PFSK-1 (cell line): ENCODE results near the gene ZNF492.

Experiments used
- FOXP2 ChIP-seq: optimal IDR thresholded peaks from 2 replicates; pipeline ENCODE3; 2011; ENCODE audit warnings: borderline replicate concordance, control low read depth, inconsistent platforms; ENCODE audit not compliant: insufficient read depth; ENCODE audit errors: extremely low read length, extremely low read depth
- POLR2AphosphoS5 ChIP-seq: IDR thresholded peaks from 2 replicates; pipeline ENCODE4 v1.6.1; 2012; ENCODE audit warnings: low read depth, mild to moderate bottlenecking, control low read depth, low read length, moderate library complexity
- SIN3A ChIP-seq: IDR thresholded peaks from 2 replicates; pipeline ENCODE4 v1.6.1; 2012; ENCODE audit warnings: mild to moderate bottlenecking, low read length, moderate library complexity, borderline replicate concordance; ENCODE audit not compliant: insufficient read depth
- TAF1 ChIP-seq: IDR thresholded peaks from 2 replicates; pipeline ENCODE4 v1.6.1; 2012; ENCODE audit warnings: low read length, control low read depth, borderline replicate concordance; ENCODE audit not compliant: insufficient read depth
- TF ChIP-seq, protein P1 (sequence below), 2 experiments: IDR thresholded peaks; 2 replicates each; pipeline versions ENCODE4 v1.6.1 to v1.8.0; 2011 to 2012; ENCODE audit warnings: low read depth in 2 of 2, low read length in 2 of 2, control low read depth in 1 of 2, inconsistent platforms in 1 of 2, mild to moderate bottlenecking in 1 of 2, moderate library complexity in 1 of 2; ENCODE audit not compliant: insufficient read depth in 1 of 2

The ZNF492 gene

DNA sequence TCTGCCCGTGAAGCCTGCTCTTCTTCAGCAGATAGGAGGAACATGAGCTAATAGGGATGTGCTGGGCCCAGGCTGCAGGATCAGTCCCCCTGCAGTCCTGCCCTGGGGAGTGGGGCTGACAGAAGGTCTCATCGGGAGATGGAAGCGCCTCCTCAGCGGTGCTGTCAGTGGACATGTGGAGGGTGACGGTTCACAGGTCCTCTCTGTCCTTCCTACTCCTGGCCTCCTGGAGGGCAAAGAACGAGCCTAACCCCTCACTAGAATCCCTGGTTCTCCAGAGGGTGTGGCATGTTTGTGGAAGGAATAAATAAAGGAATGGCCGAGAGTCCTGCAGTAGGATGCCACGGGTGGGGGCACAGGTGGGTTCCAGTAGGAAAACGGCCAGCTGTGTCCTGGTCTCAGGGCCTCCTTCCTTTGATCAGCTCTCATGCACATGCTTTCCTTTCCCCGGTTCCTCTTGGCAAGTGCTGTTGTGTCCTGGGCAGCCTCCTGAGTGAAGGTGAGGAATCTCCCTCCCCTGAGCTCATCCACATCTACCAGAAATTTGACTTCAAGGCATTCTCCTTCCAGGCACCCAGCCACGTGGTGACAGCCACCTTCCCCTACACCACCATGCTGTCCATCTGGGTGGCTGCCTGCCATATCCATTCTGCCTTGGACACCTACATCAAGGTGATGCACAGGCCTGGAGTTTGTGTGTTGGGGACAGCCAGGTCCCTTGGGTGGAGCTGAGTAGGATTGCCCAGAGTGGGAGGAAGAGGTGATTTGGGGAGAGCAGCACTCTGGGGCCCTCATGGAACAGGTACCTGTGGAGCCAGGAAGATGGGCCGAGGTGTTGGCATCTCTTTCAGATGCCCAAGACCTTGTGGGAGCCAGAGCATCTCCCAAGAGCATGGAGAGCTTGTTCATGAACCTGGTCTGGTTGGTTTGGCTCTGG is 28.6 kb upstream of the ZNF492 start:
- TF ChIP-seq POLR2AphosphoS5, result no peak
- TF ChIP-seq, protein P1, sequence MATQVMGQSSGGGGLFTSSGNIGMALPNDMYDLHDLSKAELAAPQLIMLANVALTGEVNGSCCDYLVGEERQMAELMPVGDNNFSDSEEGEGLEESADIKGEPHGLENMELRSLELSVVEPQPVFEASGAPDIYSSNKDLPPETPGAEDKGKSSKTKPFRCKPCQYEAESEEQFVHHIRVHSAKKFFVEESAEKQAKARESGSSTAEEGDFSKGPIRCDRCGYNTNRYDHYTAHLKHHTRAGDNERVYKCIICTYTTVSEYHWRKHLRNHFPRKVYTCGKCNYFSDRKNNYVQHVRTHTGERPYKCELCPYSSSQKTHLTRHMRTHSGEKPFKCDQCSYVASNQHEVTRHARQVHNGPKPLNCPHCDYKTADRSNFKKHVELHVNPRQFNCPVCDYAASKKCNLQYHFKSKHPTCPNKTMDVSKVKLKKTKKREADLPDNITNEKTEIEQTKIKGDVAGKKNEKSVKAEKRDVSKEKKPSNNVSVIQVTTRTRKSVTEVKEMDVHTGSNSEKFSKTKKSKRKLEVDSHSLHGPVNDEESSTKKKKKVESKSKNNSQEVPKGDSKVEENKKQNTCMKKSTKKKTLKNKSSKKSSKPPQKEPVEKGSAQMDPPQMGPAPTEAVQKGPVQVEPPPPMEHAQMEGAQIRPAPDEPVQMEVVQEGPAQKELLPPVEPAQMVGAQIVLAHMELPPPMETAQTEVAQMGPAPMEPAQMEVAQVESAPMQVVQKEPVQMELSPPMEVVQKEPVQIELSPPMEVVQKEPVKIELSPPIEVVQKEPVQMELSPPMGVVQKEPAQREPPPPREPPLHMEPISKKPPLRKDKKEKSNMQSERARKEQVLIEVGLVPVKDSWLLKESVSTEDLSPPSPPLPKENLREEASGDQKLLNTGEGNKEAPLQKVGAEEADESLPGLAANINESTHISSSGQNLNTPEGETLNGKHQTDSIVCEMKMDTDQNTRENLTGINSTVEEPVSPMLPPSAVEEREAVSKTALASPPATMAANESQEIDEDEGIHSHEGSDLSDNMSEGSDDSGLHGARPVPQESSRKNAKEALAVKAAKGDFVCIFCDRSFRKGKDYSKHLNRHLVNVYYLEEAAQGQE (IDR thresholded peaks at IDR 0.05; ENCODE audit: insufficient read depth in 1 of 2, low read depth in 2 of 2, low read length in 2 of 2), result no peak
- no peak for TF ChIP-seq TAF1
- no peak for TF ChIP-seq SIN3A
- TF ChIP-seq FOXP2, result no peak

DNA sequence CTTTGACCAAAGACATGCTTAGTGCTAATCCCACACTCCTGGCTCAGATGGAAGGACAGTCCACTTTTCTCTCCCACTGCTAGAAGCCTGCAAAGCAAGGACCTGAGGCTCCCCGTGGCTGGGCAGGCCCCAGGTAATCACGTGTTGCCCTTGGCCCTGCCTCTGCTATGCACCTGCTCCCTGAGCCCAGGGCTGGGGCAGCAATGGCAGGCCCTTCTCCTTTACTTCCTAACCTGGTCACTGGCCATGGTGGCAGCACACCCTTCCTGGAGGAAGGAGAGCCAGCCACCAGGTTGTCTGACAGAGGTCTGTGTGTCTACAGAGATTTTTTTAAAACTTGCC is 27.9 kb upstream of the ZNF492 start:
- TF ChIP-seq, protein P1 (IDR thresholded peaks at IDR 0.05; ENCODE audit: insufficient read depth in 1 of 2, low read depth in 2 of 2, low read length in 2 of 2), result no peak
- TF ChIP-seq POLR2AphosphoS5 (no peak), TAF1 (no peak), SIN3A (no peak), FOXP2 (no peak)

DNA sequence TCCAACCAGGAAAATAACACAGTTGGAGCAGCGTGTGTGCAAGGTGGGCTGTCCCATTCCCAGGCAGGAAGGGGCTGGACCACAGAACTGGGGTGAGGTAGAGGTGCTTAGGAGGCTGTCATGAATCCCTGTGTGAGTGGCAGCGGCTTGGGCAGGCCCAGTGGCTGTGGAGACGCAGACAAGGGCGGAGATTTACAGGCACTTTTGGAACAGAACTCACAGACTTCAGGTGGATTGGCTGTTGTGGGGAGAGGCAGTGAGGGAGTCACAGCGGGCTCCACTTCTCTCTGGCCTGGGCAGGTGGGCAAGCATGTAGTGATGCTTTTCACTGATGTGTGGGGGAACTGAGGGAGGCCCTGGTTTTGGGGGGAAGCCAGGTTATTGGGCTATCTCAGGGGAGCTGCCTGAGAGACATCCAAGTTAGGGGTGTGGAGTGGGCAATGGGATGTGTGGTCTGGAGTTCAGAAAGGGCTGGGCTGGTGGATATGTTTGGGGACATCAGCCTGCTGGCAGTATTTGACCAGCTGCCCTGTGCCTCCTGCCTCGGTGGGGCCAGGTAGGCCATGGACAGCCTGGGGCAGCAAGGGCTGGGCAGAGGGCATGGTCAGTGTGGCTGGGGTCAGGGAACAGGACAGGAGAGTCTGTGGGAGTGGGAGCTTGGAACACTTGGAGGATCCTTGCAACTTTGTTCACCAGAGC is 27.0 kb upstream of the ZNF492 start:
- TF ChIP-seq, protein P1 (IDR thresholded peaks at IDR 0.05; ENCODE audit: insufficient read depth in 1 of 2, low read depth in 2 of 2, low read length in 2 of 2), result no peak
- TF ChIP-seq POLR2AphosphoS5 (no peak), TAF1 (no peak), SIN3A (no peak)

DNA sequence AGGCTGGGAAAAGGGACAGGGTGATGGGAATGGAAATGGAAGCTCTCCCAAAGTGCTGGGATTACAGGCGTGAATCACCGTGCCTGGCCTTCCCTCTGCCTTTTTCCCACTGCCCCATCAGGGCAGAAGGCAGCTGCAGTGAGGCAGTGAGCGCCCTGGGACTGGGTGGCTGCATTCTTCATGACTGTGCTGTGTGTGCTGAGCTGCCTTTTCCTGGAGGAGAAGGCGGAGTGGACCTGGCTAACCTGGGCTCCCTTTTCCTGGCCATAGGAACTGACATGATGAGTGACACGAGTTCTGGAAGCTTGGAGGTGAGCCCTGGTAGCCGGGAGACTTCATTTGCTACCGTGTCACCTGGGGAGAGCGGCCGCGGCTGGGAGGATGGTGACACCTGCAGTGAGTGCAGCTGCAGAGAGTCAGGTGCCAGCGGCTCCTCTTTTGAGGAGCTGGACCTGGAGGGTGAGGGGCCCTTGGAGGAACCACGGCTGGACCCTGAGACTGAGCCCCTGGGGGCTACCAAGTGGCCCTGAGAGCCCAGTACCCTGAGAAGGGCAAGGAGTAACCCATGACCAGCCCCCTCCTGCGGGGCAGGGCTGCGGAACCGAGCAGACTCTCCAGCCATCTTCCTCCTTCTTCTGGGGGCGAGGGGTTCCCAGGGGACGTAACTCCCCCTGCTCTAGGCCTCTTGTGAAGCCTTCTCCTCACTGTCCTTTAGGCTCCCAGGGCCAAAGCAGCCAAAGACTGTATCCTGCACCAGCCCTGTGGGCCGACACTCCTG is 26.3 kb upstream of the ZNF492 start:
- TF ChIP-seq SIN3A (no peak), FOXP2 (no peak), TAF1 (no peak), POLR2AphosphoS5 (no peak)
- TF ChIP-seq, protein P1 (IDR thresholded peaks at IDR 0.05; ENCODE audit: insufficient read depth in 1 of 2, low read depth in 2 of 2, low read length in 2 of 2), result no peak
